NCI-H2107 treated with DMSO at 0.1 percent for 48 hours (cell line): Measurements from ENCODE around the gene OR2AG2.

ENCODE experiments used
- DNase-seq: peaks from one replicate; lab custom pipeline; 2025; ENCODE audit not compliant: unreplicated experiment; lab: John Stamatoyannopoulos, UW

OR2AG2 gene

DNA sequence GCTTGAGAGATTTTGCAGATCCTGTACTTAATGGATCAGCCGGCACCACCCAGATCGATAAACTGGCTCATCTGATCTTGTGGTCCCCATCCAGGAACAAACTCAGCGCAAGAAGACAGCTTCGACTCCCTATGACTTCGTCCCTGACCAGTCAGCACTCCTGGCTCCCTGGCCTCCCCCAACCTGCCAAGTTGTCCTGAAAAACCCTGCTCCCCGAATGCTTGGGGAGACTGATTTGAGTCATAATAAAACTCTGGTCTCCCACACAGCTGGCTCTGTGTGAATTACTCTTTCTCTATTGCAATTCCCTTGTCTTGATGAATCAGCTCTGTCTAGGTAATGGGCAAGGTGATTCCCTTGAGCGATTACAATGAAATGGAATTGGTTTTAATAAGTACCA lies 29.5 kb downstream of the OR2AG2 start:
- DNase-seq = no peak

DNA sequence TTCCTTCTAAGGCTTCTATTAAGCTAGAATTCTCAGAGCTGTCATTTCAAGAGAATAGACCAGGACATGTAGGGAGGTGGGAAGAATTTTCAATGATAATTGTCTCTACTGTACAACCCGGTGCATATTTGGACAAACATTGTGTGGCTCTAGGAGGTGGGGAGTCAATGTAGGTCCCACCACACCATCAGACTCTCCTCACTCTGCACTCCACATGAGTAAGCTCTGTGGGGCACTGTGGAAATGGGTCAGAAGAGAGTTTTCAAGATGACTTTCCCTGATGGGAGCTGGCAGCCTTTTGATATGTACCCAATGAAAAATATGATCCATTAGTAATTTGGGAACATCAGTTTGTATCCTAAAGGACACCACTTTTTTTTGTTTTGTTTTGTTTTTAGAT lies 33.2 kb downstream of the OR2AG2 start:
- DNase-seq = no peak

GRCh38 chr11:6737872-6738466 lies 33.8 kb downstream of the OR2AG2 start:
- peak; percentile 16 for DNase-seq

GRCh38 chr11:6736495-6737121 lies 35.2 kb downstream of the OR2AG2 start:
- no peak for DNase-seq

GRCh38 chr11:6735306-6735705 lies 36.5 kb downstream of the OR2AG2 start:
- DNase-seq = no peak

GRCh38 chr11:6734616-6735015 lies 37.2 kb downstream of the OR2AG2 start:
- no peak for DNase-seq

- no peak for DNase-seq
These were observed 38.2 kb downstream of the OR2AG2 start for GRCh38 chr11:6733326-6734275.

DNA sequence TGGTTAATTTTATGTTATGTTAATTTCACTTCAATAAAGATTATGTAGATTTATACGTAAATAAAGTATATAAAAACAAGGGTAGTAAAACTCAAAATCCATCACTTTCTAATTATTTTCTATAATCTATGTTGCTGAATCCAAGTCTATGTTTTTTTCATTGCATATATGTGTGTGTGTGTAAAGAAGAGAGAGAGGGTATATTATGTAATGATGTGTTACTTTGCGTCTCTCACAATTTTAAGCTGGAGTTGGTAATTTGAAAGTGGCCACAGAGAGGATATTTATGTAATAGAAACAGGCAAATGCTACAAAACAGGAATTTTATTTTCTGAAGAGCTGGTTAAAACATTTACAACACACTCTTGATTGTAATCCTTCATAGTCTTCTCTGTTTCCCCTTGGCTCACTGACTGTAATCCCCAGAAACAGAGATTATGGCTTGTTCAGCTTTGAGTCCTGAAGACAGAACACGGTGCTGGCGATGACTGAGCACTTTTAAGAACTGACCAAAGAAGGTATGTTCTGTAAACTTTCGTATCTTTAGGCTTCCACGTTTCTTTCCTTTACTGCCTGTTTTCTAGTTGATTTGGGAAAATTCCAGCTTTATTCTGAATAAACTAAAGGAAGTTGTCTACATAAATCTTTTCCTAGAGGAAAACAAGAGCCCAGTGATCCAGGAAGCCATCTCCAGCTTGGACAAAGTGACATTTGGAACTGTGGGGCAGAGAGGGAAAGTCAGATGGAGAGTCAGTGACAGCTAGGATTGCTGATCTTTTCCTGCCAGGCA lies 43.6 kb downstream of the OR2AG2 start:
- DNase-seq = no peak

GRCh38 chr11:6725386-6725896 lies 46.3 kb downstream of the OR2AG2 start:
- no peak for DNase-seq

DNA sequence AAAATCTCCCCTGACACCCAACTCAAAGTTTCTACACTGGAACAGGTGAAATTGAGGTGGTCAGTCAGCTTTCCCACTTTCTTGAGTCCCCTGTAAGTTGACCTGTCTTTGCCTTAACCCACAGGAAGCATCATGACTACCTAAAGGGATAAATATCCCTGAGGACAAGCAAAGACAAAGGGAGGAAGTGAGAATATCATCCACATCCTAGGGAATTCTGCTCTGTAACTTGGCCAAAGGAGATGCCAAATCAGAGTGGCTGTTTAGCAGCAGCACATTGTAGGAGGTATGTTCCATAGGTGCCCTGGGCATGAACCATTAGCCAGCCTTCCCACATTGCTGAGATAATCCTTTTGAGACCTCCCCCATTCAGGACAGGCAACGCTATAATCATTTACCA lies 47.8 kb downstream of the OR2AG2 start:
- no peak for DNase-seq

- no peak for DNase-seq
These were observed 50.4 kb downstream of the OR2AG2 start for GRCh38 chr11:6721343-6721742.

GRCh38 chr11:6719576-6719975 lies 52.2 kb downstream of the OR2AG2 start:
- no peak for DNase-seq

DNA sequence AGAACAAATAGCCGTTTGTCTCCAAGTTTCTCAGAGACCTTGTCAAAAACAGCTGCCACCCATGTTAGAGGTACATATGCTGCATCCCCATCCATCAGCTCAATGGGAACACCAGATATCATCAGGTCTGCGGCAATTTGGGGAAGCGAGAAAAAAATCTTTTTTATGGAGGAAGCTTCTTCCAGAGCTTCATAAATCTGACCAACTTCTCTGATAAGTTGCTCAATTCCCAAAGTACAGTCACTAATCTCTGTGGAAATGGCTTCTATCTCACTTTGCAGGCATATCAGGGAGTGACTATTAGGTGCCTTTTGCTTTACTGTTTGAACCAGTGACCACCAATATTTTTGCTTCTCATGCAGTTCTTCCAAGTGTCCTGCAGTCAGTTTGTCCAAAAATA lies 54.4 kb downstream of the OR2AG2 start:
- no peak for DNase-seq
